Measurements from ENCODE around the gene ARHGAP32. TPM values are rescaled to one million over a fixed set of nuclear protein-coding genes. Genes with fewer than 3 reads are reported as not detected.

Gene ARHGAP32
- total RNA-seq, 1 experiment from 2014 or later, result 27.8 TPM

- Histone ChIP-seq H4K20me1 (ENCODE audit: insufficient read depth) (no peaks in the 10 kb centered on the region), H3K79me2 (ENCODE audit: insufficient read depth, low read length) (no peaks in the 10 kb centered on the region), H3K4me3 (replicated peaks in 1 of 2; ENCODE audit: low read depth in 1 of 2, low read length in 2 of 2) (no peak overlapping the region), H3K36me3 (ENCODE audit: control insufficient read depth in 1 of 2, insufficient read depth in 2 of 2, low read length in 2 of 2) (no peaks in the 10 kb centered on the region), H3K4me2 (ENCODE audit: low read length) (no peak overlapping the region), H3K9me3 (ENCODE audit: control insufficient read depth in 1 of 2, insufficient read depth in 1 of 2, low read depth in 1 of 2, low read length in 2 of 2) (no peaks in the 10 kb centered on the region), H3K9me2 (ENCODE audit: insufficient read depth) (no peaks in the 10 kb centered on the region), H3K27ac (ENCODE audit: low read depth, low read length) (no peak overlapping the region), H3K4me1 (ENCODE audit: control insufficient read depth in 1 of 2, insufficient read depth in 2 of 2, low read length in 2 of 2) (no peaks in the 10 kb centered on the region), H2AFZ (ENCODE audit: low read depth, low read length, poor library complexity, severe bottlenecking) (no peak overlapping the region), H3K27me3 (ENCODE audit: insufficient read depth, low read length) (no peaks in the 10 kb centered on the region), H3K9ac (ENCODE audit: low read length) (no peak overlapping the region)
- no TSS peak for BruUV-seq (replicated peaks)
- POLR2A ChIA-PET, result no interaction called here
- intact Hi-C loops (cut with micrococcal nuclease), result no loop called here
- TF ChIP-seq ZNF274 (IDR thresholded peaks at IDR 0.05; ENCODE audit: low read depth, low read length), result no peak
- TF ChIP-seq EZH2 (IDR thresholded peaks at IDR 0.05), result no peak
- TF ChIP-seq, protein P1, sequence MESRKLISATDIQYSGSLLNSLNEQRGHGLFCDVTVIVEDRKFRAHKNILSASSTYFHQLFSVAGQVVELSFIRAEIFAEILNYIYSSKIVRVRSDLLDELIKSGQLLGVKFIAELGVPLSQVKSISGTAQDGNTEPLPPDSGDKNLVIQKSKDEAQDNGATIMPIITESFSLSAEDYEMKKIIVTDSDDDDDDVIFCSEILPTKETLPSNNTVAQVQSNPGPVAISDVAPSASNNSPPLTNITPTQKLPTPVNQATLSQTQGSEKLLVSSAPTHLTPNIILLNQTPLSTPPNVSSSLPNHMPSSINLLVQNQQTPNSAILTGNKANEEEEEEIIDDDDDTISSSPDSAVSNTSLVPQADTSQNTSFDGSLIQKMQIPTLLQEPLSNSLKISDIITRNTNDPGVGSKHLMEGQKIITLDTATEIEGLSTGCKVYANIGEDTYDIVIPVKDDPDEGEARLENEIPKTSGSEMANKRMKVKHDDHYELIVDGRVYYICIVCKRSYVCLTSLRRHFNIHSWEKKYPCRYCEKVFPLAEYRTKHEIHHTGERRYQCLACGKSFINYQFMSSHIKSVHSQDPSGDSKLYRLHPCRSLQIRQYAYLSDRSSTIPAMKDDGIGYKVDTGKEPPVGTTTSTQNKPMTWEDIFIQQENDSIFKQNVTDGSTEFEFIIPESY (IDR thresholded peaks at IDR 0.05; ENCODE audit: extremely low read depth, insufficient replicate concordance, low read length), result no peak
- TF ChIP-seq, protein P2, sequence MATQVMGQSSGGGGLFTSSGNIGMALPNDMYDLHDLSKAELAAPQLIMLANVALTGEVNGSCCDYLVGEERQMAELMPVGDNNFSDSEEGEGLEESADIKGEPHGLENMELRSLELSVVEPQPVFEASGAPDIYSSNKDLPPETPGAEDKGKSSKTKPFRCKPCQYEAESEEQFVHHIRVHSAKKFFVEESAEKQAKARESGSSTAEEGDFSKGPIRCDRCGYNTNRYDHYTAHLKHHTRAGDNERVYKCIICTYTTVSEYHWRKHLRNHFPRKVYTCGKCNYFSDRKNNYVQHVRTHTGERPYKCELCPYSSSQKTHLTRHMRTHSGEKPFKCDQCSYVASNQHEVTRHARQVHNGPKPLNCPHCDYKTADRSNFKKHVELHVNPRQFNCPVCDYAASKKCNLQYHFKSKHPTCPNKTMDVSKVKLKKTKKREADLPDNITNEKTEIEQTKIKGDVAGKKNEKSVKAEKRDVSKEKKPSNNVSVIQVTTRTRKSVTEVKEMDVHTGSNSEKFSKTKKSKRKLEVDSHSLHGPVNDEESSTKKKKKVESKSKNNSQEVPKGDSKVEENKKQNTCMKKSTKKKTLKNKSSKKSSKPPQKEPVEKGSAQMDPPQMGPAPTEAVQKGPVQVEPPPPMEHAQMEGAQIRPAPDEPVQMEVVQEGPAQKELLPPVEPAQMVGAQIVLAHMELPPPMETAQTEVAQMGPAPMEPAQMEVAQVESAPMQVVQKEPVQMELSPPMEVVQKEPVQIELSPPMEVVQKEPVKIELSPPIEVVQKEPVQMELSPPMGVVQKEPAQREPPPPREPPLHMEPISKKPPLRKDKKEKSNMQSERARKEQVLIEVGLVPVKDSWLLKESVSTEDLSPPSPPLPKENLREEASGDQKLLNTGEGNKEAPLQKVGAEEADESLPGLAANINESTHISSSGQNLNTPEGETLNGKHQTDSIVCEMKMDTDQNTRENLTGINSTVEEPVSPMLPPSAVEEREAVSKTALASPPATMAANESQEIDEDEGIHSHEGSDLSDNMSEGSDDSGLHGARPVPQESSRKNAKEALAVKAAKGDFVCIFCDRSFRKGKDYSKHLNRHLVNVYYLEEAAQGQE (IDR thresholded peaks at IDR 0.05; ENCODE audit: low read depth), result no peak
- no peak for TF ChIP-seq ELF1 (IDR thresholded peaks at IDR 0.05; ENCODE audit: borderline replicate concordance, low read depth)
- TF ChIP-seq POLR2A (IDR thresholded peaks at IDR 0.05; ENCODE audit: borderline replicate concordance, extremely low read depth, insufficient read depth, insufficient read length), result no peak
- no peak for TF ChIP-seq CEBPB (IDR thresholded peaks at IDR 0.05; ENCODE audit: low read depth)
- TF ChIP-seq, protein P3, sequence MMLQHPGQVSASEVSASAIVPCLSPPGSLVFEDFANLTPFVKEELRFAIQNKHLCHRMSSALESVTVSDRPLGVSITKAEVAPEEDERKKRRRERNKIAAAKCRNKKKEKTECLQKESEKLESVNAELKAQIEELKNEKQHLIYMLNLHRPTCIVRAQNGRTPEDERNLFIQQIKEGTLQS (IDR thresholded peaks at IDR 0.05), result no peak
- no peak for TF ChIP-seq CTCF (IDR thresholded peaks at IDR 0.05 in 2 of 3, conservative IDR thresholded peaks at IDR 0.05 in 1 of 3; ENCODE audit: borderline replicate concordance in 1 of 3, insufficient read depth in 1 of 3, low read depth in 2 of 3, low read length in 2 of 3)
- TF ChIP-seq CBX3 (IDR thresholded peaks at IDR 0.05; ENCODE audit: low read depth), result no peak
- TF ChIP-seq EGR1 (IDR thresholded peaks at IDR 0.05; ENCODE audit: low read depth), result no peak
- TF ChIP-seq FOSL1 (IDR thresholded peaks at IDR 0.05; ENCODE audit: low read depth), result no peak
- TF ChIP-seq SP1 (IDR thresholded peaks at IDR 0.05; ENCODE audit: low read depth), result no peak
- TF ChIP-seq ZFX (IDR thresholded peaks at IDR 0.05), result no peak
- TF ChIP-seq JUND (IDR thresholded peaks at IDR 0.05), result no peak
- no peak for TF ChIP-seq TCF7L2 (IDR thresholded peaks at IDR 0.05; ENCODE audit: borderline replicate concordance, extremely low read depth, insufficient read depth, insufficient read length)
- TF ChIP-seq SIN3A (IDR thresholded peaks at IDR 0.05; ENCODE audit: low read depth), result no peak
- no peak for TF ChIP-seq POLR2AphosphoS5 (IDR thresholded peaks at IDR 0.05; ENCODE audit: low read depth, low read length)
- TF ChIP-seq MAX (IDR thresholded peaks at IDR 0.05), result no peak
- TF ChIP-seq RAD21 (IDR thresholded peaks at IDR 0.05; ENCODE audit: low read depth), result no peak
- CTCF ChIA-PET, result no interaction called here
- no peak for ATAC-seq
- RAD21 ChIA-PET (ENCODE audit: low non-redundant PET in 1 of 2, low total read pairs in 2 of 2, uncharacterized antibody in 2 of 2, unreplicated experiment in 2 of 2), result no interaction called here
- no peak for DNase-seq (ENCODE audit: low read depth, low spot score)
Observed at GRCh38 chr11:128925250-128925600, 266.9 kb downstream of the ARHGAP32 start.
